ENCODE results near the gene CHD2.
A peak's percentile ranks its signal among the peaks of the same experiment; 100 is the strongest.

The CHD2 gene

DNA sequence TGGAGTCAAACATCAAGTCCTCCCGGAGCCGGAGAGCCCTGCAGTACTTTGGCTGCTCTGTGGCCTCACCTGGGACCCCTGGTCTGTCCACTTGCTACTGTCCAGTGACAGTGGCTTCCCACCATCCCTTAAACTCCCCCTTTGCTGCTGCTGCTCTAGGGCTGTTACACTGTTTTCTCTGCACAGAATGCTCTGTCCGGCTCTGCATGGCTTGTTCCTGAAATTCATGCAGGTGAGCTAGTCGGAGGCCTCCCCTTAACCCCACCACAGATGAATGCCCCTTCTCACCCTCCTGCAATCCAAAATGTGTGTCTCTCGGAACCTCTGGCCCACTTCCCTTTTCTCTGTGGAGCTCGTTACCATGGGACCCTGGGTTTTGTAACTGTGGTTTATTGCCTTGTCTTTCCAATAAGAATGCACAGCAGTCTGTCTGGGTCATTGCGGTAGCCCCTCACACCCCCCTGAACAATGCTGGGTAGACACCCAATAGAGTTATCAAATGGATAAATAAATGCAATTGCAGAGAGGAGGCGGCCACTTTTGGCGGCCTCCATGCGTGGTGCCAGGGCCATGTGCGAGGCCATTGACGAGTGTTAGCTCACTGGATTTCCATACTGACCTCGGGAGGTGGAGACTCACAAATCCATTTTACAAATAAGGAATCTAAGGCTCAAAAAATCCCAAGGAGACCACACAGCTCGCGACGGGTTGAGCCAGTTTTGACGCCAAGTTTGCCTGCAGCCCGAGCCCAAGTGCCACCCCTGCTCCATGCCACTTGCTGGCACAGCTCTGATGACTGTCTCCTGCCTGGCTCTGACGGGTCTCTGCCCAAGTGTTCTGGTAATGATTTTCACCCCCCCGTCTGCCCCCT is 140.4 kb downstream of the CHD2 start:
- Histone ChIP-seq H2BK5ac (ENCODE audit: low read depth, low read length, poor library complexity, severe bottlenecking) (no peak overlapping the region), H3K4ac (ENCODE audit: low read depth in 1 of 2, low read length in 2 of 2) (no peak overlapping the region), H3K4me1 (ENCODE audit: control insufficient read depth, insufficient read depth, low read depth, low read length) (peaks cover 2% of the 10 kb centered on the region), H3K27me3 (ENCODE audit: control insufficient read depth in 1 of 2, insufficient read depth in 1 of 2, low read length in 2 of 2) (peaks cover 0 to 5% of the 10 kb centered on the region in 2 experiments), H2BK12ac (ENCODE audit: low read length in 2 of 2) (no peak overlapping the region), H2BK120ac (ENCODE audit: low read depth, low read length) (no peak overlapping the region), H2AK5ac (ENCODE audit: low read length, severe bottlenecking) (no peak overlapping the region), H3K36me3 (ENCODE audit: control insufficient read depth in 1 of 2, insufficient read depth in 2 of 2, low read depth in 1 of 2, low read length in 2 of 2) (peaks cover 0 to 9% of the 10 kb centered on the region in 2 experiments), H4K8ac (ENCODE audit: low read length) (no peak overlapping the region), H3K18ac (ENCODE audit: low read depth in 1 of 2, low read length in 2 of 2) (no peak overlapping the region), H3K4me3 (ENCODE audit: insufficient read depth in 1 of 2, low read depth in 1 of 2, low read length in 2 of 2) (no peak overlapping the region), H3K79me1 (replicated peaks; ENCODE audit: low read length, poor library complexity, severe bottlenecking) (no peaks in the 10 kb centered on the region), H2AFZ (ENCODE audit: low read depth, low read length) (no peak overlapping the region), H3K14ac (ENCODE audit: low read length in 2 of 2) (no peak overlapping the region), H3K9me3 (ENCODE audit: control insufficient read depth, low read length) (no peaks in the 10 kb centered on the region), H4K91ac (ENCODE audit: low read length) (no peak overlapping the region), H3K9ac (ENCODE audit: low read length) (no peak overlapping the region), H3K27ac (ENCODE audit: low read length, poor library complexity, severe bottlenecking) (no peak overlapping the region), H2BK15ac (ENCODE audit: low read depth, poor library complexity, severe bottlenecking) (no peak overlapping the region), H3K23ac (ENCODE audit: low read length in 2 of 2) (no peak overlapping the region), H3K4me2 (ENCODE audit: low read length, poor library complexity, severe bottlenecking) (no peak overlapping the region)
- DNase-seq = no peak
- 92% methylated on average over 19 of the region's 20 CpGs for WGBS

DNA sequence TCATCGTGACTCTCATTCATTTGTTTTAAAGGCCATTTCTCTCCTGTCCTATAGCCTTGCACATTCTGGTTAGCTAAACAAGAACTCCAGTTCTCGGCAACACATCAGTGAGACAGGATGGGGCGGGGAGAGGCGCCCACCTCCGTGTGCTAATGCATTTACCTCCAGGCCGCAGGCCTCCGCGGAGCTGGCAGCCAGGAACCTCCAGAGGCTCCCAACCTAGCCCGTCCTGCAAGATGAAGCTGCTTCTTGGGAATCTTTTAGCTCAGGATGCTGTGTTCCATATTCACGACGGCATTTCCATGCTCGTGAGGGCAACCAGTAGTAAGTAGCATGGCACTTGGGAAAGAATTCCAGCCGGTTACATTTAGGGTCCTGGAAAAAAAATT is 141.0 kb downstream of the CHD2 start:
- Histone ChIP-seq H3K9me3 (ENCODE audit: control insufficient read depth, low read length) (peaks cover 5% of the 10 kb centered on the region), H3K27me3 (ENCODE audit: control insufficient read depth in 1 of 2, insufficient read depth in 1 of 2, low read length in 2 of 2) (peaks cover 0 to 5% of the 10 kb centered on the region in 2 experiments), H2BK12ac (ENCODE audit: low read length in 2 of 2) (no peak overlapping the region), H2BK15ac (ENCODE audit: low read depth, poor library complexity, severe bottlenecking) (no peak overlapping the region), H2BK5ac (ENCODE audit: low read depth, low read length, poor library complexity, severe bottlenecking) (no peak overlapping the region), H3K18ac (ENCODE audit: low read depth in 1 of 2, low read length in 2 of 2) (no peak overlapping the region), H3K36me3 (ENCODE audit: control insufficient read depth in 1 of 2, insufficient read depth in 2 of 2, low read depth in 1 of 2, low read length in 2 of 2) (peaks cover 0 to 14% of the 10 kb centered on the region in 2 experiments), H3K23ac (ENCODE audit: low read length in 2 of 2) (no peak overlapping the region), H2AFZ (ENCODE audit: low read depth, low read length) (no peak overlapping the region), H3K9ac (ENCODE audit: low read length) (no peak overlapping the region), H2BK120ac (ENCODE audit: low read depth, low read length) (no peak overlapping the region), H3K4me3 (ENCODE audit: insufficient read depth in 1 of 2, low read depth in 1 of 2, low read length in 2 of 2) (no peak overlapping the region), H3K4me1 (ENCODE audit: control insufficient read depth, insufficient read depth, low read depth, low read length) (no peaks in the 10 kb centered on the region), H3K14ac (ENCODE audit: low read length in 2 of 2) (no peak overlapping the region), H3K79me1 (replicated peaks; ENCODE audit: low read length, poor library complexity, severe bottlenecking) (no peaks in the 10 kb centered on the region), H3K4me2 (ENCODE audit: low read length, poor library complexity, severe bottlenecking) (no peak overlapping the region), H4K8ac (ENCODE audit: low read length) (no peak overlapping the region), H4K91ac (ENCODE audit: low read length) (no peak overlapping the region), H3K27ac (ENCODE audit: low read length, poor library complexity, severe bottlenecking) (no peak overlapping the region), H2AK5ac (ENCODE audit: low read length, severe bottlenecking) (no peak overlapping the region), H3K4ac (ENCODE audit: low read depth in 1 of 2, low read length in 2 of 2) (no peak overlapping the region)
- 82% methylated on average over 13 of the region's 13 CpGs for WGBS
- DNase-seq = no peak

DNA sequence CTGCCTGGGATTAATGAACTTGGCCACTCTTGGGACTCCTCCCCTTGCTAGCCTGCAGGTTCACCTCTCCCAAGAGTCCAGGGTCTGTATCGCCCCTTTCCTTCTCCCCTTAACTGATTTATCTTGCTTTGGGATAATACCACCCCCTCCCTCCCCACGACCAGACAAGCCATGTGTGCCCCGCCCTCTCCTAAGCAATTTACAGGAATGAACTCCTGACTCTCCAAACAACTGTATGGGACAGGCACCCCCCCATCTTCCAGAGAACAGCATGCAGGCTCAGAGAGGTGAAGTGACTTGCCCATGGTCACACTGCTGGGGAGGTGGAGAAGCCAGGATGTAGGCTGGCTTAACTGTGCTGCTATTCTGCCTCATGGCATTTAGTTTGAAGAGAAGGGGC is 142.1 kb downstream of the CHD2 start:
- Histone ChIP-seq H2AFZ (ENCODE audit: low read depth, low read length) (no peak overlapping the region), H3K4me2 (ENCODE audit: low read length, poor library complexity, severe bottlenecking) (no peak overlapping the region), H3K18ac (ENCODE audit: low read depth in 1 of 2, low read length in 2 of 2) (no peak overlapping the region), H2BK5ac (ENCODE audit: low read depth, low read length, poor library complexity, severe bottlenecking) (no peak overlapping the region), H2AK5ac (ENCODE audit: low read length, severe bottlenecking) (no peak overlapping the region), H3K14ac (ENCODE audit: low read length in 2 of 2) (no peak overlapping the region), H3K36me3 (ENCODE audit: control insufficient read depth in 1 of 2, insufficient read depth in 2 of 2, low read depth in 1 of 2, low read length in 2 of 2) (peaks cover 0 to 24% of the 10 kb centered on the region in 2 experiments), H3K4me1 (ENCODE audit: control insufficient read depth, insufficient read depth, low read depth, low read length) (no peaks in the 10 kb centered on the region), H3K4me3 (ENCODE audit: insufficient read depth in 1 of 2, low read depth in 1 of 2, low read length in 2 of 2) (no peak overlapping the region), H4K91ac (ENCODE audit: low read length) (no peak overlapping the region), H2BK120ac (ENCODE audit: low read depth, low read length) (no peak overlapping the region), H3K9ac (ENCODE audit: low read length) (no peak overlapping the region), H3K27me3 (ENCODE audit: control insufficient read depth in 1 of 2, insufficient read depth in 1 of 2, low read length in 2 of 2) (peaks cover 0 to 5% of the 10 kb centered on the region in 2 experiments), H3K79me1 (replicated peaks; ENCODE audit: low read length, poor library complexity, severe bottlenecking) (no peaks in the 10 kb centered on the region), H4K8ac (ENCODE audit: low read length) (no peak overlapping the region), H3K9me3 (ENCODE audit: control insufficient read depth, low read length) (peaks cover 11% of the 10 kb centered on the region), H3K27ac (ENCODE audit: low read length, poor library complexity, severe bottlenecking) (no peak overlapping the region), H2BK12ac (ENCODE audit: low read length in 2 of 2) (no peak overlapping the region), H2BK15ac (ENCODE audit: low read depth, poor library complexity, severe bottlenecking) (no peak overlapping the region), H3K4ac (ENCODE audit: low read depth in 1 of 2, low read length in 2 of 2) (no peak overlapping the region), H3K23ac (ENCODE audit: low read length in 2 of 2) (no peak overlapping the region)
- no peak for DNase-seq
- WGBS = 65% methylated on average over 3 of the region's 3 CpGs

DNA sequence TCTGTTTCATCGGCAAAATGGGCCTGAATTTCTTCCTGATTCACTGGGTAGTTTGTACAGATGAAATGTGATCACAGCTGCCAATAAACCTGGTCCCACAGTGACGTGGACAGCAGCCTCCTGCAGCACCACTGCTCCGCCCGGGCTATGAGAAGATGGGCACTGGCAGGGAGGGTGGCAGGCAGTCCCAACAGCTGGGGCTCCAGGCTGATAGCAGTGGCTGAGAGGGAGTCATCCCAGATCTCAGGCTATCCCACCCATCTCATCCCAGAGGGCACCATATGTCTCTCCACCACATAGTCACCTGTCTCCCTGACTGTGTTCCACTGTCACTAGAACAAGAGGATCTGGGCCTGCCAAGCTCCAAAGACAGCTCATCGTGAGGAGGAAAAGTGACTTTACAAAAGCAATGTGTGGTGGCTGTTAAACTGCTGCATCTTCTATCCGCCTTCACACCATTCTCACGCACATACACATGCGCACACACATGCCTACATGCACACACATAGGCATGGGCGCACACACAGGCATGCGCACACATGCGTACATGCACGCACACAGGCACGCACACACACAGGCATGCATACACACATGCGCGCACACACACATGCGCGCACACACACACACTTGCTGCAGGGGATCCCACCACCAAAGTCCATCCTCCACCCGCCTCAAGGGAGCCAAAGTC is 142.7 kb downstream of the CHD2 start:
- WGBS = 88% methylated on average over 18 of the region's 18 CpGs
- Histone ChIP-seq H3K27ac (ENCODE audit: low read length, poor library complexity, severe bottlenecking) (no peak overlapping the region), H3K14ac (ENCODE audit: low read length in 2 of 2) (peak overlapping the region in 1 of 2 experiments; percentile 73), H3K4me3 (ENCODE audit: insufficient read depth in 1 of 2, low read depth in 1 of 2, low read length in 2 of 2) (no peak overlapping the region), H3K9ac (ENCODE audit: low read length) (no peak overlapping the region), H2AFZ (ENCODE audit: low read depth, low read length) (no peak overlapping the region), H3K4ac (ENCODE audit: low read depth in 1 of 2, low read length in 2 of 2) (no peak overlapping the region), H2BK12ac (ENCODE audit: low read length in 2 of 2) (no peak overlapping the region), H3K18ac (ENCODE audit: low read depth in 1 of 2, low read length in 2 of 2) (no peak overlapping the region), H4K8ac (ENCODE audit: low read length) (no peak overlapping the region), H2BK120ac (ENCODE audit: low read depth, low read length) (no peak overlapping the region), H4K91ac (ENCODE audit: low read length) (no peak overlapping the region), H2AK5ac (ENCODE audit: low read length, severe bottlenecking) (no peak overlapping the region), H3K36me3 (ENCODE audit: control insufficient read depth in 1 of 2, insufficient read depth in 2 of 2, low read depth in 1 of 2, low read length in 2 of 2) (peaks cover 0 to 25% of the 10 kb centered on the region in 2 experiments), H3K79me1 (replicated peaks; ENCODE audit: low read length, poor library complexity, severe bottlenecking) (no peaks in the 10 kb centered on the region), H3K4me2 (ENCODE audit: low read length, poor library complexity, severe bottlenecking) (no peak overlapping the region), H3K27me3 (ENCODE audit: control insufficient read depth in 1 of 2, insufficient read depth in 1 of 2, low read length in 2 of 2) (peaks cover 0 to 5% of the 10 kb centered on the region in 2 experiments), H3K9me3 (ENCODE audit: control insufficient read depth, low read length) (peaks cover 11% of the 10 kb centered on the region), H2BK5ac (ENCODE audit: low read depth, low read length, poor library complexity, severe bottlenecking) (no peak overlapping the region), H3K23ac (ENCODE audit: low read length in 2 of 2) (no peak overlapping the region), H2BK15ac (ENCODE audit: low read depth, poor library complexity, severe bottlenecking) (no peak overlapping the region), H3K4me1 (ENCODE audit: control insufficient read depth, insufficient read depth, low read depth, low read length) (no peaks in the 10 kb centered on the region)
- no peak for DNase-seq

Data from mesenchymal stem cell (in vitro differentiated cells and primary cell).